ENCODE results near the gene ZACN. TPM values are rescaled to one million over a fixed set of nuclear protein-coding genes. Genes with fewer than 3 reads are reported as not detected.

ZACN gene
- total RNA-seq, 4 donors from 2014 or later = not detected

DNA sequence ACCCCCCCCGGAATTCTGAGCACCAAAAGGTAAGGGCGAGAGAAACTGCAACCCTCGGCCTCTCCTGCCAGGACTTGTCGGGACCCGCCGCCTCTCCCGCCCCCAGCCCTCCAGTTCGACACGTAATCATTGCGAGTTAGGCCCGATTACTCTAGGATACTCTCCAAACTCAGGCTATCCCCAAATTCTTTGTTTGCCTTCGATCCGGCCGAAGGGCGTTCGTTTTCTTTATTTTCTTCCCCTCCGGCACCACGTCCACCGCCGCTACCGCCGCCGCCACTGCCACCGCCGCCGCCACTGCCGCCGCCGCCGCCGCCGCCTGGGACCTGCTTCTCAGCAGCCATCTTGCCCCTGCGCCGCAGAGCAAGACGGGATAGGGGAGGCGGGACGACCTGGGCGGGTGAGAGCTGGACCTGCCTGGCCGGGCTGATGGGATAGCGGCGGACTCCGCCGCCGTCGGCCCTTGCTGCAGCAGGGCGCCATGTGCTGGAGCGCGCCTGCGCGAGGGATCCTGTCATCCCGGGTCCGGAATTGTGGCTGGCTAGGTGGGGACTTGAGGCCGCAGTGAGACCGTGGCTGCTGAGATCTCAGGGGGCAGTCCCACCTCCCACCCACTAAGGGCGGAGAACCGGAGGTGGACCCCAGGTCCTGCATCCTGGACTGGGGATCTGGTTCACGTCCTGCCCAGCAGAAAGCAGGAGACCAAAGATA lies 6.7 kb upstream of the ZACN start, which contains the start of gene SRP68:
Gene SRP68 (minus strand): TSS at position 370 of the 711 bp plus-strand sequence. CDS start 26 bp downstream, at position 344.
- Histone ChIP-seq H3K4me1 (peaks cover 42 to 77% (median 50%) of the 10 kb centered on the region in 3 donors), H3K4me3 (peak within 1 kb of the TSS; percentile 52 to 90 (median 72)), H3K27ac (peak within 1 kb of the TSS; percentile 79 to 86 (median 84)), H3K27me3 (peaks cover 22 to 40% (median 36%) of the 10 kb centered on the region in 4 donors), H3K9me3 (no peaks in the 10 kb centered on the region), H3K36me3 (peaks cover 0 to 28% (median 14%) of the 10 kb centered on the region in 3 donors)
- peak; percentile 27 for DNase-seq
- 0% methylated on average over 12 to 34 of the region's 57 CpGs for WGBS, 2 donors
- TF ChIP-seq, protein P1, sequence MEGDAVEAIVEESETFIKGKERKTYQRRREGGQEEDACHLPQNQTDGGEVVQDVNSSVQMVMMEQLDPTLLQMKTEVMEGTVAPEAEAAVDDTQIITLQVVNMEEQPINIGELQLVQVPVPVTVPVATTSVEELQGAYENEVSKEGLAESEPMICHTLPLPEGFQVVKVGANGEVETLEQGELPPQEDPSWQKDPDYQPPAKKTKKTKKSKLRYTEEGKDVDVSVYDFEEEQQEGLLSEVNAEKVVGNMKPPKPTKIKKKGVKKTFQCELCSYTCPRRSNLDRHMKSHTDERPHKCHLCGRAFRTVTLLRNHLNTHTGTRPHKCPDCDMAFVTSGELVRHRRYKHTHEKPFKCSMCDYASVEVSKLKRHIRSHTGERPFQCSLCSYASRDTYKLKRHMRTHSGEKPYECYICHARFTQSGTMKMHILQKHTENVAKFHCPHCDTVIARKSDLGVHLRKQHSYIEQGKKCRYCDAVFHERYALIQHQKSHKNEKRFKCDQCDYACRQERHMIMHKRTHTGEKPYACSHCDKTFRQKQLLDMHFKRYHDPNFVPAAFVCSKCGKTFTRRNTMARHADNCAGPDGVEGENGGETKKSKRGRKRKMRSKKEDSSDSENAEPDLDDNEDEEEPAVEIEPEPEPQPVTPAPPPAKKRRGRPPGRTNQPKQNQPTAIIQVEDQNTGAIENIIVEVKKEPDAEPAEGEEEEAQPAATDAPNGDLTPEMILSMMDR (IDR thresholded peaks at IDR 0.05) = peak in 1 of 6 experiments; percentile 18
- peak in 2 of 4 donors; percentile 54 to 75 for TF ChIP-seq POLR2A (IDR thresholded peaks at IDR 0.05)
- intact Hi-C loops (cut with DNase I) = no loop called here

GRCh38 chr17:76074390-76075363 lies 4.3 kb upstream of the ZACN start, which contains the start of gene GALR2:
GALR2 (plus strand) TSS chr17:76074781; CDS start chr17:76074884, 103 bp downstream.
- 13 to 27% methylated on average over 2 to 9 of the region's 92 CpGs for WGBS, 2 donors
- H3K4me1 ChIP-seq = peaks cover 45 to 73% (median 48%) of the 10 kb centered on the region in 3 donors
- peaks cover 0 to 4% (median 0%) of the 10 kb centered on the region in 3 donors for H3K36me3 ChIP-seq
- peak within 1 kb of the TSS in 3 of 4 donors; percentile 11 to 52 (median 36) for H3K4me3 ChIP-seq
- TF ChIP-seq POLR2A (IDR thresholded peaks at IDR 0.05) = no peak
- TF ChIP-seq, protein P1 (IDR thresholded peaks at IDR 0.05) = no peak
- intact Hi-C loops (cut with DNase I) = no loop called here
- DNase-seq = no peak
- H3K27ac ChIP-seq = no peak within 1 kb of the TSS
- no peaks in the 10 kb centered on the region for H3K9me3 ChIP-seq
- H3K27me3 ChIP-seq = peaks cover 23 to 64% (median 39%) of the 10 kb centered on the region in 4 donors

- Histone ChIP-seq H3K4me1 (peaks cover 42 to 73% (median 44%) of the 10 kb centered on the region in 3 donors), H3K27ac (no peak overlapping the region), H3K36me3 (no peaks in the 10 kb centered on the region), H3K4me3 (peak overlapping the region in 3 of 4 donors; percentile 11 to 52 (median 36)), H3K27me3 (peaks cover 23 to 73% (median 39%) of the 10 kb centered on the region in 4 donors), H3K9me3 (no peaks in the 10 kb centered on the region)
- 3% methylated on average over 25 to 37 of the region's 48 CpGs for WGBS, 2 donors
- DNase-seq = no peak
- intact Hi-C loops (cut with DNase I) = no loop called here
- TF ChIP-seq POLR2A (IDR thresholded peaks at IDR 0.05) = no peak
- TF ChIP-seq, protein P1 (IDR thresholded peaks at IDR 0.05) = peak in 2 of 6 experiments; percentile 8 to 24
These were observed 3.4 kb upstream of the ZACN start for GRCh38 chr17:76075364-76076145.

DNA sequence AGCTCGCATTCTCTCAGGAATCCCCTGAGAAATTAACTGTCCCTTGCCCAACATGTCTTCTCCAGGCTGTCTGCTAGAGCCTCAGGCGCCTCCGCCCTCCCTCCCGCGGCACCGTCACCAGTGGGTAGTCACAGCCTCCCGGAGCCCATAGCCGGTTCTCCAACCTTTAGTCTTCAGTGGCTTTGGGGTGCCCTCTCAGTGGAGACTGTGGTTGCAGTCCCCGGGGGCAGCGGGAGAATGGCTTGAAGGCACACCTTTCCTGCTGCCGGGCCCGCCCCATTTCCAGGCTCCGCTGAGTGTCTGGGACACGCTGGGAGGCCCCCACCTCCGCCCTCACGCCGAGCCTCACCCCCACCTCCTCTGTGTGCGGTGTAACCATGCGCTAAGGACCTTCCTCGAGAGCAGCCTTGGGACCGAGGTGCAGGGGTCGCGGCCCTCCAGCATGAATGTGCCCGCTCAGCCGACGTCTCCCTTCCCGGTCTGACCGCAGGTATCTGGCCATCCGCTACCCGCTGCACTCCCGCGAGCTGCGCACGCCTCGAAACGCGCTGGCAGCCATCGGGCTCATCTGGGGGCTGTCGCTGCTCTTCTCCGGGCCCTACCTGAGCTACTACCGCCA lies 2.7 kb upstream of the ZACN start:
- WGBS, 2 donors = 3 to 15% methylated on average over 4 to 13 of the region's 41 CpGs
- Histone ChIP-seq H3K4me3 (peak overlapping the region in 2 of 4 donors; percentile 36 to 52), H3K9me3 (no peaks in the 10 kb centered on the region), H3K4me1 (peaks cover 35 to 68% (median 38%) of the 10 kb centered on the region in 3 donors), H3K27me3 (peaks cover 23 to 76% (median 39%) of the 10 kb centered on the region in 4 donors), H3K27ac (no peak overlapping the region), H3K36me3 (no peaks in the 10 kb centered on the region)
- no peak for TF ChIP-seq POLR2A (IDR thresholded peaks at IDR 0.05)
- TF ChIP-seq, protein P1 (IDR thresholded peaks at IDR 0.05) = no peak
- intact Hi-C loops (cut with DNase I) = no loop called here
- DNase-seq = no peak

Measured in esophagus squamous epithelium (tissue), 5 donors.